HEK293 (cell line): Measurements from ENCODE around the gene PRR18.

Experiments used
- CTCF ChIA-PET: fragments of 350-600 bp; formaldehyde crosslinking; extraction: SDS; loops from one replicate; lab custom pipeline; 2021; ENCODE audit warnings: antibody characterized with exemption; lab: Yijun Ruan, JAX
- POLR2A ChIA-PET: fragments of 300-600 bp; formaldehyde crosslinking; extraction: SDS; loops from one replicate; lab custom pipeline; 2020; ENCODE audit warnings: antibody characterized with exemption, inconsistent platforms; lab: Yijun Ruan, JAX
- H3K27ac ChIP-seq: fragments of 200-500 bp; sonication (Bioruptor generic); 2 replicates; pipeline ENCODE4 v1.5.1; 2014; ENCODE audit warnings: low read depth, low read length, control low read depth, inconsistent platforms; ENCODE audit errors: extremely low read depth
- H3K36me3 ChIP-seq, 2 experiments: fragments of 200-500 bp in 1 of 2; sonication (Bioruptor generic) in 1 of 2; 1 replicate in 1 of 2; 2 replicates in 1 of 2; pipeline ENCODE4 v1.5.1; 2014 to 2017; ENCODE audit warnings: inconsistent platforms in 2 of 2, low read length in 2 of 2; ENCODE audit not compliant: control insufficient read depth in 2 of 2, insufficient read depth in 1 of 2
- H3K4me1 ChIP-seq: fragments of 200-500 bp; sonication (Bioruptor generic); 2 replicates; pipeline ENCODE4 v1.5.1; 2014; ENCODE audit warnings: mild to moderate bottlenecking, low read length, inconsistent platforms; ENCODE audit not compliant: control insufficient read depth, insufficient read depth
- H3K4me3 ChIP-seq: 2 replicates; pipeline ENCODE4 v1.5.1; 2011; ENCODE audit warnings: low read depth, mild to moderate bottlenecking, control low read depth, low read length, moderate library complexity
- H3K9me3 ChIP-seq: fragments of 200-500 bp; sonication (Bioruptor generic); 2 replicates; pipeline ENCODE4 v1.5.1; 2014; ENCODE audit warnings: low read depth, low read length, inconsistent platforms; ENCODE audit not compliant: control insufficient read depth, insufficient read depth
- BCL11A ChIP-seq: fragments of 450-650 bp; formaldehyde crosslinking; IDR thresholded peaks from 2 replicates; pipeline ENCODE4 v1.5.1; 2016; ENCODE audit warnings: low read depth, missing biosample characterization, missing genetic modification characterization
- HIC1 ChIP-seq: fragments of 450-650 bp; formaldehyde crosslinking; IDR thresholded peaks from 2 replicates; pipeline ENCODE4 v1.5.1; 2016; ENCODE audit warnings: missing biosample characterization, missing genetic modification characterization
- IKZF3 ChIP-seq: fragments of 450-650 bp; IDR thresholded peaks from 2 replicates; pipeline ENCODE4 v1.5.0; 2018; ENCODE audit warnings: missing biosample characterization, mild to moderate bottlenecking, missing genetic modification characterization, moderate library complexity
- KLF10 ChIP-seq: fragments of 450-650 bp; IDR thresholded peaks from 2 replicates; pipeline ENCODE4 v1.5.1; 2018; ENCODE audit warnings: missing biosample characterization, mild to moderate bottlenecking, missing genetic modification characterization
- OVOL3 ChIP-seq: fragments of 450-650 bp; formaldehyde crosslinking; IDR thresholded peaks from 2 replicates; pipeline ENCODE4 v1.5.1; 2016; ENCODE audit warnings: missing biosample characterization, missing genetic modification characterization
- SETDB1 ChIP-seq: IDR thresholded peaks from one replicate; pipeline ENCODE4 v1.6.1; 2017; ENCODE audit warnings: mild to moderate bottlenecking, low read length, moderate library complexity, mixed read lengths; ENCODE audit not compliant: insufficient read length
- SP3 ChIP-seq: fragments of 450-650 bp; formaldehyde crosslinking; IDR thresholded peaks from 2 replicates; pipeline ENCODE4 v1.5.1; 2016; ENCODE audit warnings: missing biosample characterization, missing genetic modification characterization
- YY2 ChIP-seq: fragments of 450-650 bp; formaldehyde crosslinking; IDR thresholded peaks from 2 replicates; pipeline ENCODE4 v1.5.1; 2016; ENCODE audit warnings: missing biosample characterization, missing genetic modification characterization
- ZEB2 ChIP-seq: fragments of 450-650 bp; formaldehyde crosslinking; IDR thresholded peaks from 2 replicates; pipeline ENCODE4 v1.5.1; 2016; ENCODE audit warnings: missing biosample characterization, missing genetic modification characterization
- ZNF112 ChIP-seq: fragments of 450-650 bp; formaldehyde crosslinking; IDR thresholded peaks from 2 replicates; pipeline ENCODE4 v1.5.0; 2017; ENCODE audit warnings: missing biosample characterization, missing genetic modification characterization
- ZNF155 ChIP-seq: fragments of 450-650 bp; formaldehyde crosslinking; IDR thresholded peaks from 2 replicates; pipeline ENCODE4 v1.5.1; 2016; ENCODE audit warnings: missing biosample characterization, missing genetic modification characterization
- ZNF157 ChIP-seq: fragments of 450-650 bp; formaldehyde crosslinking; IDR thresholded peaks from 2 replicates; pipeline ENCODE4 v1.5.1; 2016; ENCODE audit warnings: missing biosample characterization, missing genetic modification characterization
- ZNF211 ChIP-seq: fragments of 450-650 bp; formaldehyde crosslinking; IDR thresholded peaks from 2 replicates; pipeline ENCODE4 v1.5.1; 2016; ENCODE audit warnings: low read depth, missing biosample characterization, missing genetic modification characterization
- ZNF248 ChIP-seq: fragments of 450-650 bp; formaldehyde crosslinking; IDR thresholded peaks from 2 replicates; pipeline ENCODE4 v1.5.1; 2017; ENCODE audit warnings: missing biosample characterization, missing genetic modification characterization
- ZNF335 ChIP-seq: fragments of 450-650 bp; formaldehyde crosslinking; conservative IDR thresholded peaks from 2 replicates; pipeline ENCODE4 v1.5.1; 2016; ENCODE audit warnings: missing biosample characterization, missing genetic modification characterization
- ZNF423 ChIP-seq: fragments of 450-650 bp; formaldehyde crosslinking; IDR thresholded peaks from 2 replicates; pipeline ENCODE4 v1.5.1; 2016; ENCODE audit warnings: missing biosample characterization, missing genetic modification characterization
- ZNF514 ChIP-seq: fragments of 450-650 bp; formaldehyde crosslinking; IDR thresholded peaks from 2 replicates; pipeline ENCODE4 v1.5.1; 2016; ENCODE audit warnings: missing biosample characterization, missing genetic modification characterization
- ZNF596 ChIP-seq: fragments of 450-650 bp; IDR thresholded peaks from 2 replicates; pipeline ENCODE4 v1.5.0; 2018; ENCODE audit warnings: missing biosample characterization, mild to moderate bottlenecking, missing genetic modification characterization, moderate library complexity
- ZNF701 ChIP-seq: fragments of 450-650 bp; formaldehyde crosslinking; IDR thresholded peaks from 2 replicates; pipeline ENCODE4 v1.5.1; 2016; ENCODE audit warnings: missing biosample characterization, missing genetic modification characterization
- TF ChIP-seq, protein P1 (sequence below): IDR thresholded peaks from 2 replicates; pipeline ENCODE4 v1.6.1; 2011; ENCODE audit warnings: mild to moderate bottlenecking, low read depth, low read length, borderline replicate concordance
- TF ChIP-seq, protein P2 (sequence below): fragments of 450-650 bp; formaldehyde crosslinking; IDR thresholded peaks from 2 replicates; pipeline ENCODE4 v1.5.1; 2016; ENCODE audit warnings: missing biosample characterization, missing genetic modification characterization, low read depth

PRR18 gene

GRCh38 chr6:166351715-166352285, 43.6 kb upstream of the PRR18 start (continued):
- TF ChIP-seq, protein P1, sequence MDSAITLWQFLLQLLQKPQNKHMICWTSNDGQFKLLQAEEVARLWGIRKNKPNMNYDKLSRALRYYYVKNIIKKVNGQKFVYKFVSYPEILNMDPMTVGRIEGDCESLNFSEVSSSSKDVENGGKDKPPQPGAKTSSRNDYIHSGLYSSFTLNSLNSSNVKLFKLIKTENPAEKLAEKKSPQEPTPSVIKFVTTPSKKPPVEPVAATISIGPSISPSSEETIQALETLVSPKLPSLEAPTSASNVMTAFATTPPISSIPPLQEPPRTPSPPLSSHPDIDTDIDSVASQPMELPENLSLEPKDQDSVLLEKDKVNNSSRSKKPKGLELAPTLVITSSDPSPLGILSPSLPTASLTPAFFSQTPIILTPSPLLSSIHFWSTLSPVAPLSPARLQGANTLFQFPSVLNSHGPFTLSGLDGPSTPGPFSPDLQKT, result no peak
- TF ChIP-seq YY2 (tag by site-specific recombination) (no peak), HIC1 (tag by site-specific recombination) (no peak), IKZF3 (tag by site-specific recombination) (no peak), ZNF211 (no peak), ZNF514 (tag by site-specific recombination) (no peak), BCL11A (tag by site-specific recombination) (peak; percentile 71), ZEB2 (tag by site-specific recombination) (0 out of 2 replicates have a peak, but pooled peaks have one; percentile 38), ZNF423 (tag by site-specific recombination) (no peak), ZNF157 (no peak)
- TF ChIP-seq, all 188 proteins: peak for 9

DNA sequence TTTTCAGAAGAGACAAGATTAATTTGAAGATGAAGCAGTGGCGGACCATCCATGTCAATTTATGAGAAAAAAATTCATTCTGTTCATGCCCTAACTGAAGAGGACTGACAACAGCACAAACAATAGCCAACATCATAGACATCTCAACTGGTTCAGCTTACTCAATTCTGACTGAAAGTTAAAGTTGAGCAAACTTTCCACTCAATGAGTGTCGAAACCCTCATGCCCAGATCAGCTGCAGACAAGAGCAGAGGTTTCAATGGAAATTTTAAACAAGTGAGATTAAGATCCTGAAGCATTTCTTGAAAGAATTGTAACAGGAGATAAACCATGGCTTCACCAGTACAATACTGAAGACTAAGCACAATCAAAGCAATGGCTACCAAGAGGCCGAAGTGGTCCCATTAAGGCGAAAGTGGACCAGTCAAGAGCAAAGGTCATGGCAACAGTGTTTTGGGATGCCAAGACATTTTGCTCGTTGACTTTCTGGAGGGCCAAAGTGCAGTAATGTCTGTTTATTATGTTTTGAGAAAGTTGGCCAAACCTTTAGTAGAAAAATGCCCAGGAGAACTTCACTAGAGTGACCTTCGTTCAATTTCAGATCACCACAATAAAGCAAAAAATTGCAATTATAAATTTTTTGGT, 40.2 kb upstream of the PRR18 start:
- Histone ChIP-seq H3K9me3 (no peaks in the 10 kb centered on the region), H3K36me3 (no peaks in the 10 kb centered on the region), H3K4me3 (no peak overlapping the region), H3K27ac (no peak overlapping the region), H3K4me1 (no peaks in the 10 kb centered on the region)
- TF ChIP-seq ZNF248 (tag by site-specific recombination) (no peak), SETDB1 (peak; percentile 54)
- POLR2A ChIA-PET, result no interaction called here
- CTCF ChIA-PET, result no interaction called here

- Histone ChIP-seq H3K36me3 (no peaks in the 10 kb centered on the region), H3K4me3 (no peak overlapping the region), H3K27ac (no peak overlapping the region), H3K4me1 (no peaks in the 10 kb centered on the region), H3K9me3 (no peaks in the 10 kb centered on the region)
- TF ChIP-seq ZNF596 (tag by site-specific recombination), result 0 out of 2 replicates have a peak, but pooled peaks have one; percentile 17
- no peak for TF ChIP-seq KLF10
- POLR2A ChIA-PET, result no interaction called here
- CTCF ChIA-PET, result interaction anchor here (1.1 to 1.7 kb wide), 3 partner anchors 33 to 71 kb away, joined by 3 to 8 read pairs (median 3); no protein-coding TSS in a partner anchor
Measured at GRCh38 chr6:166346965-166347364, 38.8 kb upstream of the PRR18 start.

GRCh38 chr6:166346449-166346848, 38.3 kb upstream of the PRR18 start:
- CTCF ChIA-PET, result interaction anchor here (1.2 to 1.7 kb wide), 2 partner anchors 33 to 70 kb away, joined by 3 to 8 read pairs; no protein-coding TSS in a partner anchor
- Histone ChIP-seq H3K36me3 (no peaks in the 10 kb centered on the region), H3K4me1 (peaks cover 1% of the 10 kb centered on the region; the same call in 1 of the 2 replicates), H3K27ac (no peak overlapping the region), H3K9me3 (no peaks in the 10 kb centered on the region), H3K4me3 (no peak overlapping the region)
- POLR2A ChIA-PET, result no interaction called here
- TF ChIP-seq ZNF335 (no peak), OVOL3 (tag by site-specific recombination) (no peak), ZNF155 (no peak), SP3 (no peak), ZNF701 (no peak), ZNF112 (tag by site-specific recombination) (no peak)
- TF ChIP-seq, protein P2, sequence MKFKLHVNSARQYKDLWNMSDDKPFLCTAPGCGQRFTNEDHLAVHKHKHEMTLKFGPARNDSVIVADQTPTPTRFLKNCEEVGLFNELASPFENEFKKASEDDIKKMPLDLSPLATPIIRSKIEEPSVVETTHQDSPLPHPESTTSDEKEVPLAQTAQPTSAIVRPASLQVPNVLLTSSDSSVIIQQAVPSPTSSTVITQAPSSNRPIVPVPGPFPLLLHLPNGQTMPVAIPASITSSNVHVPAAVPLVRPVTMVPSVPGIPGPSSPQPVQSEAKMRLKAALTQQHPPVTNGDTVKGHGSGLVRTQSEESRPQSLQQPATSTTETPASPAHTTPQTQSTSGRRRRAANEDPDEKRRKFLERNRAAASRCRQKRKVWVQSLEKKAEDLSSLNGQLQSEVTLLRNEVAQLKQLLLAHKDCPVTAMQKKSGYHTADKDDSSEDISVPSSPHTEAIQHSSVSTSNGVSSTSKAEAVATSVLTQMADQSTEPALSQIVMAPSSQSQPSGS (tag by site-specific recombination), result no peak
